ENCODE measurements around the gene CATSPERB.

DNA sequence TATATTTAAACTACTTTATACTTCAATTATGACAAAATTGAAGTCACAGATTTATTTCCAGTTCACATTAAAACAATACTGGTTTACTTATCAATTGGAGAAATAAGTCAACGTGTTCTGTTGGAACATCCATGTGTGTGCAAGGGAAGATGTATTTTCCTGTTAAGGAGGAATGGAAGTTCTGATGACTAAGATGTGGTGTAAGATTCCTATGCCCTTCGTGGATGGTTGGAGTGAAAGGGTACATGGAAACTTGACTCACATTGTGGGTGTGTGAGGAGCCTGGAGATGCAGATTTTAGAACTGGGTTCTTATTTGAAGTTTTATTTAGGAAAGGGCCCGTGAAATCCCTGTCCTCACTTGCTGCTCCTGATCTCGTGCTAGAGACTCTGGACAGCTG lies 95.3 kb downstream of the CATSPERB start:
- no peak for TF ChIP-seq POLR2A (IDR thresholded peaks at IDR 0.05)
- TF ChIP-seq, protein P1, sequence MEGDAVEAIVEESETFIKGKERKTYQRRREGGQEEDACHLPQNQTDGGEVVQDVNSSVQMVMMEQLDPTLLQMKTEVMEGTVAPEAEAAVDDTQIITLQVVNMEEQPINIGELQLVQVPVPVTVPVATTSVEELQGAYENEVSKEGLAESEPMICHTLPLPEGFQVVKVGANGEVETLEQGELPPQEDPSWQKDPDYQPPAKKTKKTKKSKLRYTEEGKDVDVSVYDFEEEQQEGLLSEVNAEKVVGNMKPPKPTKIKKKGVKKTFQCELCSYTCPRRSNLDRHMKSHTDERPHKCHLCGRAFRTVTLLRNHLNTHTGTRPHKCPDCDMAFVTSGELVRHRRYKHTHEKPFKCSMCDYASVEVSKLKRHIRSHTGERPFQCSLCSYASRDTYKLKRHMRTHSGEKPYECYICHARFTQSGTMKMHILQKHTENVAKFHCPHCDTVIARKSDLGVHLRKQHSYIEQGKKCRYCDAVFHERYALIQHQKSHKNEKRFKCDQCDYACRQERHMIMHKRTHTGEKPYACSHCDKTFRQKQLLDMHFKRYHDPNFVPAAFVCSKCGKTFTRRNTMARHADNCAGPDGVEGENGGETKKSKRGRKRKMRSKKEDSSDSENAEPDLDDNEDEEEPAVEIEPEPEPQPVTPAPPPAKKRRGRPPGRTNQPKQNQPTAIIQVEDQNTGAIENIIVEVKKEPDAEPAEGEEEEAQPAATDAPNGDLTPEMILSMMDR (IDR thresholded peaks at IDR 0.05): no peak

Measured in body of pancreas (tissue), 4 donors.